GM13977 (cell line): ENCODE data around the gene SYT6.

Experiments used
- DNase-seq: peaks from one replicate; pipeline ENCODE4 v3.0.0; 2012; ENCODE audit warnings: low spot score
- in situ Hi-C: fragments of 300-500 bp; cut with MboI; formaldehyde crosslinking; loops from one replicate; pipeline ENCODE4 v1.12.0; 2022; ENCODE audit warnings: low sequenced_read_pairs, low pct_unique_long_range_greater_than_20kb, mixed read lengths, inconsistent platforms; ENCODE audit not compliant: unreplicated experiment
- TF ChIP-seq, protein P1 (sequence below): IDR thresholded peaks from 2 replicates; pipeline ENCODE4 v1.5.1; 2012; ENCODE audit warnings: mild to moderate bottlenecking, control low read depth; ENCODE audit not compliant: insufficient read depth; ENCODE audit errors: extremely low read depth, missing control alignments

The SYT6 gene

DNA sequence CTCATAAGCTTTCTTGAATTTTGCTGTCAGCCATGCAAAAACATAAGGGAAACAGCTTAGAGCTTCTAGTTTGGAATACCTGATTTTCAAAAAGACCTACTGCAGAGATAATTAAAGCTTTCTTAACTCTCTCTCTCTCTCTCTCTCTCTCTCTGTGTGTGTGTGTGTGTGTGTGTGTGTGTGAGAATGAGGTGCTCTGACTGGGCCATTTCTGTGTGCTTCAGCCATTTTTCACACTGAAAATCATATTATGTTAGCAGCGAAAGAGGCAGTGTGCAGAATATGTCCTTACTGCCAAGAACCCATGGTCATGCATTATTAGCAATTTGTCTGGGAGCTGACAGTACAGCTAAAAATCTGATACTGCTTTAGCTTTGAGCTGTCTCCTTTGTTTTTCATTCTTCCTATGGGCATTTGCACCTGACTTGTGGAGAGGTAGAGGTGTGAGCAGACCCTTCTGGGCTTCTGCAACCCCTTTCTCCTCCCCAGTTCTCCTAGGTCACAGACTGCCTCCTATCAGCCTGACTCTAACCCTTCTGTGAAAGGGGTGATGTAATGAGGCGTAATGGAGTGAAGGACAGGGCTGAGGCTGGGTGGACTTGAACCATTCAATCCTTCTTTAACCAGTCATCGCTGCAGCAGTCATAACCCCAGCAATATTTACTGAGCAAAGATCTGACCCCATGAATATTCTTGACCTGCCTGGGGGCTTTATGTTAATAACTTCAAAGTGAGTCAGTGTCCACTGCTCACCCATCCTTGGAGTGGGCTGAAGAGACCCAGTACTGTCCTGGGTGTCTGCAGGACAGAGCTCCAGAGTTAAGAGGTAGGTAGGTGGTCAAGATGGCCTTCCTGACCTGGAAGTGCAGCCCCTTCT is 61.2 kb downstream of the SYT6 start:
- DNase-seq = no peak
- TF ChIP-seq, protein P1, sequence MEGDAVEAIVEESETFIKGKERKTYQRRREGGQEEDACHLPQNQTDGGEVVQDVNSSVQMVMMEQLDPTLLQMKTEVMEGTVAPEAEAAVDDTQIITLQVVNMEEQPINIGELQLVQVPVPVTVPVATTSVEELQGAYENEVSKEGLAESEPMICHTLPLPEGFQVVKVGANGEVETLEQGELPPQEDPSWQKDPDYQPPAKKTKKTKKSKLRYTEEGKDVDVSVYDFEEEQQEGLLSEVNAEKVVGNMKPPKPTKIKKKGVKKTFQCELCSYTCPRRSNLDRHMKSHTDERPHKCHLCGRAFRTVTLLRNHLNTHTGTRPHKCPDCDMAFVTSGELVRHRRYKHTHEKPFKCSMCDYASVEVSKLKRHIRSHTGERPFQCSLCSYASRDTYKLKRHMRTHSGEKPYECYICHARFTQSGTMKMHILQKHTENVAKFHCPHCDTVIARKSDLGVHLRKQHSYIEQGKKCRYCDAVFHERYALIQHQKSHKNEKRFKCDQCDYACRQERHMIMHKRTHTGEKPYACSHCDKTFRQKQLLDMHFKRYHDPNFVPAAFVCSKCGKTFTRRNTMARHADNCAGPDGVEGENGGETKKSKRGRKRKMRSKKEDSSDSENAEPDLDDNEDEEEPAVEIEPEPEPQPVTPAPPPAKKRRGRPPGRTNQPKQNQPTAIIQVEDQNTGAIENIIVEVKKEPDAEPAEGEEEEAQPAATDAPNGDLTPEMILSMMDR = no peak
- in situ Hi-C loops = no loop called here

- TF ChIP-seq, protein P1 = no peak
- in situ Hi-C loops = no loop called here
- no peak for DNase-seq
Measured at GRCh38 chr1:114091711-114092110, 62.0 kb downstream of the SYT6 start.

GRCh38 chr1:114090738-114091505 is 62.7 kb downstream of the SYT6 start:
- DNase-seq = no peak
- in situ Hi-C loops = no loop called here
- TF ChIP-seq, protein P1 = no peak

GRCh38 chr1:114089502-114090138 is 64.0 kb downstream of the SYT6 start:
- in situ Hi-C loops = no loop called here
- TF ChIP-seq, protein P1 = no peak
- DNase-seq = no peak

- in situ Hi-C loops = no loop called here
- TF ChIP-seq, protein P1 = no peak
- DNase-seq = no peak
Measured at GRCh38 chr1:114088392-114089299, 65.0 kb downstream of the SYT6 start.
